Endothelial cell of umbilical vein (primary cell): ENCODE measurements around the gene ZNF583. TPM values are rescaled to one million over a fixed set of nuclear protein-coding genes. Genes with fewer than 3 reads are reported as not detected.

Experiments
- BruUV-seq: library from RNA; stranded (reverse); fragments of 400-500 nt; replicated peaks from 2 replicates; lab custom pipeline; 2021; lab: Mats Ljungman, UMichigan
- CTCF ChIA-PET: fragments of 300-600, 350-600 bp; sonication (Branson Sonifier 250); formaldehyde crosslinking; loops from one replicate; lab custom pipeline; 2021; ENCODE audit warnings: antibody characterized with exemption, inconsistent platforms; lab: Charles Lee
- POLR2A ChIA-PET: fragments of 300-600, 350-600 bp; sonication (Branson Sonifier 250); formaldehyde crosslinking; loops from one replicate; lab custom pipeline; 2021; ENCODE audit warnings: antibody characterized with exemption, inconsistent platforms; lab: Charles Lee
- DNase-seq: peaks from one replicate; pipeline ENCODE4 v3.0.0-alpha.2; 2011; ENCODE audit warnings: low read depth, low spot score
- FAIRE-seq: peaks from 2 replicates; lab custom pipeline; 2011; peaks lifted over from hg19 to GRCh38; lab: Jason Lieb, UNC
- H2AFZ ChIP-seq: 2 replicates; pipeline ENCODE4 v1.6.0; 2012; ENCODE audit warnings: low read depth, low read length, control low read depth, inconsistent platforms
- H3K27ac ChIP-seq: 2 replicates; pipeline ENCODE4 v1.5.1; 2011; ENCODE audit warnings: low read depth, mild to moderate bottlenecking, control low read depth, low read length, moderate library complexity; ENCODE audit not compliant: insufficient read depth
- H3K27me3 ChIP-seq, 2 experiments: 2 replicates each; pipeline versions ENCODE4 v1.6.0 to v1.6.1; 2011; ENCODE audit warnings: low read length in 2 of 2, mixed read lengths in 1 of 2; ENCODE audit not compliant: control insufficient read depth in 2 of 2, insufficient read depth in 2 of 2
- H3K36me3 ChIP-seq, 2 experiments: 2 replicates in 1 of 2; 3 replicates in 1 of 2; pipeline ENCODE4 v1.5.1; 2011; ENCODE audit warnings: low read length in 2 of 2, mild to moderate bottlenecking in 1 of 2, moderate library complexity in 1 of 2; ENCODE audit not compliant: control insufficient read depth in 2 of 2, insufficient read depth in 2 of 2; ENCODE audit errors: extremely low read depth in 1 of 2
- H3K4me1 ChIP-seq: 3 replicates; pipeline ENCODE4 v1.5.1; 2011; ENCODE audit warnings: mild to moderate bottlenecking, low read length; ENCODE audit not compliant: control insufficient read depth, insufficient read depth; ENCODE audit errors: extremely low read depth
- H3K4me2 ChIP-seq: 2 replicates; pipeline ENCODE4 v1.6.1; 2011; ENCODE audit warnings: low read length, control low read depth, mixed read lengths; ENCODE audit not compliant: insufficient read depth
- H3K4me3 ChIP-seq, 3 experiments: fragments of 200-600 bp in 1 of 3; sonication (generic), shearing (Covaris generic) in 1 of 3; replicated peaks in 1 of 3; 2 replicates each; pipeline ENCODE4 v1.5.1; 2011 to 2016; ENCODE audit warnings: control low read depth in 3 of 3, low read length in 3 of 3, mild to moderate bottlenecking in 2 of 3, inconsistent platforms in 1 of 3, low read depth in 1 of 3, moderate library complexity in 1 of 3; ENCODE audit not compliant: insufficient read depth in 1 of 3
- H3K79me2 ChIP-seq: 2 replicates; pipeline ENCODE4 v1.6.0; 2012; ENCODE audit warnings: low read length, inconsistent platforms; ENCODE audit not compliant: control insufficient read depth, insufficient read depth
- H3K9ac ChIP-seq: replicated peaks from 2 replicates; pipeline ENCODE3; 2011; ENCODE audit warnings: low read length, control low read depth; ENCODE audit not compliant: insufficient read depth; ENCODE audit errors: extremely low read depth
- H3K9me1 ChIP-seq: replicated peaks from 3 replicates; pipeline ENCODE4 v1.6.0; 2011; ENCODE audit warnings: mild to moderate bottlenecking, low read length; ENCODE audit not compliant: control insufficient read depth, insufficient read depth; ENCODE audit errors: extremely low read depth
- H3K9me3 ChIP-seq: replicated peaks from 2 replicates; pipeline ENCODE4 v1.5.1; 2012; ENCODE audit warnings: low read length, inconsistent platforms; ENCODE audit not compliant: control insufficient read depth, insufficient read depth
- H4K20me1 ChIP-seq: replicated peaks from 2 replicates; pipeline ENCODE3; 2011; ENCODE audit warnings: mild to moderate bottlenecking, low read length; ENCODE audit not compliant: control insufficient read depth, insufficient read depth; ENCODE audit errors: extremely low read depth
- CTCF ChIP-seq, 2 donors: IDR thresholded peaks; 1 replicate in 1 of 2; 2 replicates in 1 of 2; pipeline ENCODE4 v1.5.1; 2011; ENCODE audit warnings: low read length in 2 of 2, mild to moderate bottlenecking in 2 of 2, moderate library complexity in 2 of 2, control low read depth in 1 of 2, inconsistent platforms in 1 of 2, low read depth in 1 of 2; ENCODE audit not compliant: insufficient read depth in 1 of 2; ENCODE audit errors: extremely low read depth in 1 of 2
- EZH2 ChIP-seq: IDR thresholded peaks from 2 replicates; pipeline ENCODE4 v1.6.1; 2012; ENCODE audit warnings: borderline replicate concordance, low read depth, mild to moderate bottlenecking, moderate library complexity, low read length, inconsistent platforms; ENCODE audit not compliant: severe bottlenecking
- FOS ChIP-seq: IDR thresholded peaks from 2 replicates; pipeline ENCODE4 v1.6.1; 2011; ENCODE audit warnings: mild to moderate bottlenecking, low read length, moderate library complexity, borderline replicate concordance; ENCODE audit not compliant: insufficient read depth
- GATA2 ChIP-seq: IDR thresholded peaks from 2 replicates; pipeline ENCODE4 v1.7.0; 2011; ENCODE audit warnings: low read depth, mild to moderate bottlenecking, moderate library complexity, mixed read lengths, low read length; ENCODE audit not compliant: insufficient read length, insufficient read depth
- JUN ChIP-seq: IDR thresholded peaks from 2 replicates; pipeline ENCODE4 v1.6.1; 2011; ENCODE audit warnings: borderline replicate concordance, low read depth; ENCODE audit not compliant: insufficient read length, insufficient read depth
- MAX ChIP-seq: IDR thresholded peaks from 2 replicates; pipeline ENCODE4 v1.6.1; 2011; ENCODE audit not compliant: insufficient read depth, insufficient read length
- MYC ChIP-seq: IDR thresholded peaks from one replicate; pipeline ENCODE4 v1.6.1; 2011; ENCODE audit warnings: mild to moderate bottlenecking, low read depth, low read length
- POLR2A ChIP-seq: IDR thresholded peaks from 2 replicates; pipeline ENCODE4 v1.6.1; 2012; ENCODE audit warnings: low read depth, mild to moderate bottlenecking, control low read depth, low read length
- POLR2AphosphoS5 ChIP-seq: IDR thresholded peaks from 2 replicates; pipeline ENCODE4 v1.6.1; 2012; ENCODE audit warnings: low read depth, mild to moderate bottlenecking, control low read depth, low read length, moderate library complexity; ENCODE audit not compliant: insufficient read depth
- dilution Hi-C: fragments of 300-500 bp; cut with MboI; formaldehyde crosslinking; loops from one replicate; pipeline ENCODE4 v1.15.0; 2019; ENCODE audit warnings: low sequenced_read_pairs; ENCODE audit not compliant: extremely low pct_ligation_motif_present
- intact Hi-C: fragments of 100-400 bp; cut with micrococcal nuclease; formaldehyde crosslinking; loops from one replicate; pipeline ENCODE4 v1.10.0; 2022
- polyA plus RNA-seq, 4 experiments: library from polyadenylated mRNA; depleted of rRNA in 3 of 4; stranded (reverse) in 3 of 4; unstranded in 1 of 4; fragments of >200 nt; gene quantifications; 2 replicates each; pipeline versions ENCODE4 v1.2.1 to v1.2.3, GENCODE V29; 2011 to 2012; ENCODE audit warnings: missing spikeins in 1 of 4
- total RNA-seq: library from RNA; stranded (reverse); gene quantifications from 2 replicates; pipeline ENCODE4 v1.2.3, GENCODE V29; 2021

ZNF583 gene
- total and polyA plus RNA-seq, 2 donors (not counting 3 experiments of a cell fraction or from before 2014, with no cell fraction given), result 0.99 to 4.8 TPM

DNA sequence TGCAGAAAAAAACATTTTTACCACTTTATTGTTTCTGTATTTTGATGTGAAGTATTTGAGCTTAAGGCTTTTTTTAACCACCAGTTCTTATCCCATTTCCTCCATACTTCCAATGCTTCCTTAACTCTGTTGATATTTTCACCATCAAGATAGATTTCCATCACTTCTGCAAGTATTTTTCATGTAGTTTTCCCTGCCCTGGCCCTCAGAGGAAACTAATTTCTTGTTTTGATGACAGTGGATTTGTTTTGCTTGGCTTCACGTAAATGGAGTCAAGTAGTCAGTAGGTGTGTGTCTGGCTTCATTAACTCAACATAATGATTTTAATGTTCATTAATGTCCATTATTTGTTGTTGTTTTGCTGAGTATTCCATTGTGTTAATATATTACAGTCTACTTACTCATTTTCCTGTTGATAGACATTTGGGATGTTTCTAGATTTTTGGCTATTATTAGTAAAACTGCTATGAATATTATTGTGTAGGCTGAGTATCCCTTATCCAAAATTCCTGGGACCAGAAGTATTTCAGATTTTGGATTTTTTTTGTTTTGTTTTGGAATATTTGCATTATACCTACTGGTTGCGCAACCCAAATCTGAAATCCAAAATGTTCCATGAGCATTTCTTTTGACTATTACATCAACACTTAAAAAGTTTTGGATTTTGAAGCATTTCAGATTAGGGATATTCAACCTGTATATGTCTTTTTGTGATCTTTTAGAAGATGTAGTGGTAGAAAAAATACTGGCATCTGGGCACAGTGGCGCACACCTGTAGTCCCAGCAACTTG lies 34.1 kb upstream of the ZNF583 start:
- Histone ChIP-seq H3K4me3 (no peak overlapping the region), H3K9me1 (no peaks in the 10 kb centered on the region), H3K4me2 (no peak overlapping the region), H4K20me1 (no peaks in the 10 kb centered on the region), H3K4me1 (peaks cover 7% of the 10 kb centered on the region), H3K9ac (no peak overlapping the region), H2AFZ (no peak overlapping the region), H3K9me3 (no peaks in the 10 kb centered on the region), H3K27me3 (no peaks in the 10 kb centered on the region), H3K27ac (no peak overlapping the region), H3K36me3 (peaks cover 10 to 11% of the 10 kb centered on the region in 2 experiments), H3K79me2 (no peaks in the 10 kb centered on the region)
- BruUV-seq, result no TSS peak
- CTCF ChIA-PET, result interaction anchor here (2.7 kb wide), 1 partner anchor 60 kb away, joined by 9 read pairs; no protein-coding TSS in a partner anchor
- POLR2A ChIA-PET, result no interaction called here
- dilution Hi-C loops (no loop called here), intact Hi-C loops (loop anchor here (2.0 kb wide), 2 partner anchors 35 to 55 kb away; partner anchors contain the start of genes ZNF583 and ZSCAN5A)
- TF ChIP-seq GATA2, result peak; percentile 20
- TF ChIP-seq FOS, result no peak
- FAIRE-seq (peak; percentile 37), DNase-seq (peak; percentile 91)

DNA sequence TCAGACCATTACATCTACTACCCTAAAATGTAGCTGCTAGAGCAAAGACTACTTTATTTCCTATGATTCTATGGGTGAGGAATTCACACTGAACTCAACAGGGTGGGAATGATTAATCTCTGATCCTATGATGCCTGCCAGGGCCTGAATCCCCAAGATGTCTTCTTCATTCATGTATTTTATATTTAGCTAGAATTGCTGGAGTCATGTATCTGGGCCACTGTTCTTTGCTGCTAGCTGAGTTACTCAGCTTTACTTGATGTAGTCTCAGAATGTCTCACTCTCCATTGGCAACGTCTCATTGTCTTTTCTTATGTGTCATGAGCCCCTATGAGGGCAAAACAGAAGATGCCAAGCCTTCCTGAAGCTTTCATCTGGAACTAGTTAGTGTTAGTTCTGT lies 31.9 kb upstream of the ZNF583 start:
- intact Hi-C loops (no loop called here), dilution Hi-C loops (no loop called here)
- no peak for FAIRE-seq
- no peak overlapping the region for H3K9ac ChIP-seq
- H3K4me2 ChIP-seq, result no peak overlapping the region
- no TSS peak for BruUV-seq
- H3K36me3 ChIP-seq, result peaks cover 15 to 20% of the 10 kb centered on the region in 2 experiments
- H3K79me2 ChIP-seq, result no peaks in the 10 kb centered on the region
- no peak for TF ChIP-seq POLR2A
- TF ChIP-seq MYC, result no peak
- no peak for TF ChIP-seq MAX
- no peak for TF ChIP-seq EZH2
- TF ChIP-seq JUN, result no peak
- no peak for TF ChIP-seq GATA2
- TF ChIP-seq POLR2AphosphoS5, result no peak
- TF ChIP-seq FOS, result no peak
- no peak for TF ChIP-seq CTCF (IDR thresholded peaks at IDR 0.05; ENCODE audit: extremely low read depth in 1 of 2, insufficient read depth in 1 of 2, low read depth in 1 of 2, low read length in 2 of 2)
- ChIA-PET POLR2A (no interaction called here), CTCF (no interaction called here)
- no peak overlapping the region for H3K4me3 ChIP-seq
- peaks cover 7% of the 10 kb centered on the region for H3K4me1 ChIP-seq
- H3K9me3 ChIP-seq, result peaks cover 4% of the 10 kb centered on the region
- no peaks in the 10 kb centered on the region for H3K9me1 ChIP-seq
- no peak for DNase-seq
- no peak overlapping the region for H3K27ac ChIP-seq
- H3K27me3 ChIP-seq, result no peaks in the 10 kb centered on the region
- no peaks in the 10 kb centered on the region for H4K20me1 ChIP-seq
- H2AFZ ChIP-seq, result no peak overlapping the region
